Nephron progenitor cell (in vitro differentiated cells): ENCODE results near the gene HRH2.

Source experiments
- DNase-seq: peaks from one replicate; pipeline ENCODE4 v3.0.0; 2021
- H3K27ac Mint-ChIP-seq: 2 replicates; pipeline ENCODE4 v1.8.0; 2021; ENCODE audit warnings: mild to moderate bottlenecking, moderate library complexity, mixed read lengths
- H3K27me3 Mint-ChIP-seq: 2 replicates; pipeline ENCODE4 v1.8.0; 2021; ENCODE audit warnings: mild to moderate bottlenecking, low read depth, mixed read lengths; ENCODE audit not compliant: poor library complexity
- H3K36me3 Mint-ChIP-seq: 2 replicates; pipeline ENCODE4 v1.8.0; 2021; ENCODE audit warnings: low read depth, mixed read lengths
- H3K4me1 Mint-ChIP-seq: 2 replicates; pipeline ENCODE4 v1.8.0; 2021; ENCODE audit warnings: mixed read lengths
- H3K4me3 Mint-ChIP-seq: 2 replicates; pipeline ENCODE4 v1.8.0; 2021; ENCODE audit warnings: mild to moderate bottlenecking, moderate library complexity, mixed read lengths
- H3K9me3 Mint-ChIP-seq: 2 replicates; pipeline ENCODE4 v1.8.0; 2021; ENCODE audit warnings: mild to moderate bottlenecking, moderate library complexity, mixed read lengths
- CTCF ChIP-seq: fragments of 200-600 bp; sonication (generic); IDR thresholded peaks from 2 replicates; pipeline ENCODE4 v1.5.0; 2021; ENCODE audit warnings: antibody characterized with exemption

HRH2 gene

GRCh38 chr5:175688352-175689146, 30.7 kb downstream of the HRH2 start:
- Mint-ChIP-seq H3K9me3 (no peaks in the 10 kb centered on the region), H3K27ac (no peak overlapping the region), H3K27me3 (peaks cover 14% of the 10 kb centered on the region), H3K4me1 (peaks cover 15% of the 10 kb centered on the region), H3K36me3 (no peaks in the 10 kb centered on the region), H3K4me3 (no peak overlapping the region)
- DNase-seq: no peak
- no peak for TF ChIP-seq CTCF

DNA sequence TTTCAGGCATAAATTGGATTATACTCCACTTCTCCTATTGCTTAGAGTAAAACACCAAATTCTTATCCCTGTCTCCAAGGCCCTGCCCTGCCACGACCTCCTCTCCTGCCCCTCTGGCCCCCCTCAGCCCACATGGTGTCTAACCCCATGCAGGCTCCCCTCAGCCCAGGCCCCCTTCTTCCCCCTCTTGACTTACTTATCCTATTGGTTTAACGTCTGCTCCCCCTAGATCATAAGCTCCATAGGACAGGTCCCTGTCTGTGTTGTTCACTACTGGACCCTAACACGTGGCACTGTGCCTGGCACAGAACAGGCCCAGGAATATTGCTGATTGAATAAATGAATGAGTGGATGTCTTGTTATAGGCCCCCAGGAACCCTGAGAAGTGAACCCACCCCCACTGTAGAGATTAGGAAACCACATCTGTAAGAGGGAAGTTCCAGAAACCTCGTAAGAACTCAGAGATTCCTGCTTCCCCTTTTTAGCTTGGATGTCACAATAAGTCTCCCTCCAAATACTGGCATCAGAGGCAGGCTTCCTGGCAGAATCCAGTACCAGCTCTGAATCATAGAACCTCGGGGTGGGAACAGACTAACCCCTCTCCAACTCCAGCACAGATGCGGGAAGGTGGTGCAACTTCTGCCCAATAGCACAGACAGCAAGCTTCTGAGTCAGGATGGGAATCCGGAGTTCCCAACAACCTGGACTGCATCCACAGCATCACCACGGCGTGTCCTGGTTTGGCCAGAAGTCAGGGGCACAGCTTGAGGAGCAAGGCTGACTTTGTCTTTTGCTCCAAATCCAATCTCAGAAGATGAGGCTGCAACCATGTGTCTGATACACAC, 31.5 kb downstream of the HRH2 start:
- peaks cover 23% of the 10 kb centered on the region for H3K4me1 Mint-ChIP-seq
- no peak overlapping the region for H3K4me3 Mint-ChIP-seq
- no peak overlapping the region for H3K27ac Mint-ChIP-seq
- H3K27me3 Mint-ChIP-seq: peaks cover 14% of the 10 kb centered on the region
- H3K9me3 Mint-ChIP-seq: no peaks in the 10 kb centered on the region
- H3K36me3 Mint-ChIP-seq: no peaks in the 10 kb centered on the region
- DNase-seq: no peak
- no peak for TF ChIP-seq CTCF

DNA sequence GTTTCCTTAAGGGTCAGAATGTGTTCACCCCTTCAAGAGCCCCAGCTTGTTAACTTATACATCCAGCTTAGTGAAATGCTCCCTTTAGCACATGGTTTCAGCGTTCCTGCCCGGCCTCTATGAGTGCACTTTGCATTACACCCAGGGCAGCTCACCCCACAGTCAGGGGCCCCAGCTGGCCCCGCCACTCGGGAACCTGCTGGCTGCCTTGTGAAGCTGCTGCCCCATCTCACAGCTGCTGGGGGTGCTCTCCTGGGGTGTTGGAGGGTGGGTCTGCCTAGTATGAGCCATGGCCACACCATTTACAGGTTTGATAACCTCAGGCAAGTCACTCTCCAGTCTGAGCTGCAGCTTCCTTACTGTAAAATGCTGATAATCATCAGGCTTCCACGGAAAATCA, 32.2 kb downstream of the HRH2 start:
- Mint-ChIP-seq H3K4me3 (no peak overlapping the region), H3K27me3 (peaks cover 14% of the 10 kb centered on the region), H3K27ac (no peak overlapping the region), H3K9me3 (no peaks in the 10 kb centered on the region), H3K36me3 (no peaks in the 10 kb centered on the region), H3K4me1 (peaks cover 30% of the 10 kb centered on the region)
- TF ChIP-seq CTCF: no peak
- no peak for DNase-seq

GRCh38 chr5:175690586-175690985, 32.7 kb downstream of the HRH2 start:
- H3K36me3 Mint-ChIP-seq: no peaks in the 10 kb centered on the region
- peaks cover 35% of the 10 kb centered on the region for H3K4me1 Mint-ChIP-seq
- H3K27ac Mint-ChIP-seq: peak overlapping the region; percentile 14
- peaks cover 14% of the 10 kb centered on the region for H3K27me3 Mint-ChIP-seq
- TF ChIP-seq CTCF: no peak
- H3K9me3 Mint-ChIP-seq: no peaks in the 10 kb centered on the region
- no peak overlapping the region for H3K4me3 Mint-ChIP-seq
- DNase-seq: no peak

DNA sequence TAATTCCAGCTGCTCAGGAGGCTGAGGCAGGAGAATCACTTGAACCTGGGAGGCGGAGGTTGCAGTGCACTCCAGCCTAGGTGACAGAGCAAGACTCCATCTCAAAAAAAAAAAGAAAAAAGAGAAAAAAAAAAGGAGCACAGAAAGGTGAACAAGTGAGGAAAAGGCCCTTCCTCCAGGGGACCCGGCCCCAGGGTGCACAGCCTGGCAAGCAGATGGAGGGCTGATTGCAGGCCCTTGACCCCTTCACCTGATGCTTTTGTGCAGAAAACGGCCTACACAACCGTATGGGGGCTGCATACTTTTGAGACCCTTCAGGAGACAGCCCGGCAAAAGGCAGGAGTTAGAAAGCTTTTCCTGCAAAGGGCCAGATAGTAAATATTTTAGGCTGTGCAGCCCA, 33.9 kb downstream of the HRH2 start:
- H3K9me3 Mint-ChIP-seq: no peaks in the 10 kb centered on the region
- no peak for DNase-seq
- H3K4me1 Mint-ChIP-seq: peaks cover 47% of the 10 kb centered on the region
- TF ChIP-seq CTCF: no peak
- H3K27ac Mint-ChIP-seq: no peak overlapping the region
- H3K27me3 Mint-ChIP-seq: peaks cover 14% of the 10 kb centered on the region
- no peaks in the 10 kb centered on the region for H3K36me3 Mint-ChIP-seq
- no peak overlapping the region for H3K4me3 Mint-ChIP-seq
